GM12873 (cell line): ENCODE measurements around the gene VWA8.

Experiments
- TF ChIP-seq, protein P1 (sequence below): IDR thresholded peaks from 2 replicates; pipeline ENCODE4 v1.5.1; 2012; ENCODE audit warnings: low read depth, mild to moderate bottlenecking, moderate library complexity, low read length, control low read depth; ENCODE audit not compliant: insufficient read depth; ENCODE audit errors: missing control alignments

Gene VWA8

GRCh38 chr13:41577436-41577835, 383.5 kb downstream of the VWA8 start:
- TF ChIP-seq, protein P1, sequence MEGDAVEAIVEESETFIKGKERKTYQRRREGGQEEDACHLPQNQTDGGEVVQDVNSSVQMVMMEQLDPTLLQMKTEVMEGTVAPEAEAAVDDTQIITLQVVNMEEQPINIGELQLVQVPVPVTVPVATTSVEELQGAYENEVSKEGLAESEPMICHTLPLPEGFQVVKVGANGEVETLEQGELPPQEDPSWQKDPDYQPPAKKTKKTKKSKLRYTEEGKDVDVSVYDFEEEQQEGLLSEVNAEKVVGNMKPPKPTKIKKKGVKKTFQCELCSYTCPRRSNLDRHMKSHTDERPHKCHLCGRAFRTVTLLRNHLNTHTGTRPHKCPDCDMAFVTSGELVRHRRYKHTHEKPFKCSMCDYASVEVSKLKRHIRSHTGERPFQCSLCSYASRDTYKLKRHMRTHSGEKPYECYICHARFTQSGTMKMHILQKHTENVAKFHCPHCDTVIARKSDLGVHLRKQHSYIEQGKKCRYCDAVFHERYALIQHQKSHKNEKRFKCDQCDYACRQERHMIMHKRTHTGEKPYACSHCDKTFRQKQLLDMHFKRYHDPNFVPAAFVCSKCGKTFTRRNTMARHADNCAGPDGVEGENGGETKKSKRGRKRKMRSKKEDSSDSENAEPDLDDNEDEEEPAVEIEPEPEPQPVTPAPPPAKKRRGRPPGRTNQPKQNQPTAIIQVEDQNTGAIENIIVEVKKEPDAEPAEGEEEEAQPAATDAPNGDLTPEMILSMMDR = no peak

DNA sequence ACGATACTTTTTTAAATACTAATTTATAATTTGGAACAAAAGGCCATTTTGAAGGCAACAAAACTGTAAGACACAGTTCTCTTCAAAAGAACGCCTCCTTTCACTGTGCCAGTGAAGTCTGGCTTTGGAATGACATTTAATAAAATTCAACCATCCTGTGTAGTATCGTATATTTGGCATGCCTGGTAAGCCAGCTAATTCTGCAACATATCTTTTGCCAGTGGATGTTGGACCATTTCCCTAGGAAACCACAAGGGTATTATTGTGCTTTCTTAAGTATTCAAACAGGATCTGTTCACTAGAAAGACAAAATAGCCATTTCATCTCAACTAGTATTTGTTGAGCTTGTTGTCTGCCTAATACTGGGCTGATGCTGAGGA, 391.9 kb downstream of the VWA8 start:
- TF ChIP-seq, protein P1 = no peak

GRCh38 chr13:41568143-41568971, 392.6 kb downstream of the VWA8 start:
- TF ChIP-seq, protein P1 = no peak

DNA sequence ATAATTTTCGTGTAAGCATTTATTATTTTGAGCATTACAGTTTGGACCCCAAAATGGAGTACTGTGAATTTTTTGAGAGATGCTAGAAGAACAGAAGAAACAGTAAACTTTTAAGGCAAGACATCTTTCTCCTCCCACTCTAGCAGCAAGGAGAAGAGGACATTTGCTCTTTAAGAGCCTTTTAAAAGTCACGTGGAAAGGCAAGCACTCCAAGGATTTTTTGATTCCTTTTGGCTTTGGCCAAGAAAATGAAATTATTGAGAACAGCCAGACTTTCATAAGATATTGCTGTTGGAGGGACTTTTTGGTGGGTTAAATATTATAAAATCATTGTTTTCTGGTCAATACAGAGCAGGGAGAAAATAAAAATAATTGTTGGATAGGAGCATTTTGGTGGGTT, 393.5 kb downstream of the VWA8 start:
- TF ChIP-seq, protein P1 = no peak

- TF ChIP-seq, protein P1 = no peak
These were observed 395.1 kb downstream of the VWA8 start for GRCh38 chr13:41565846-41566245.

GRCh38 chr13:41565216-41565615, 395.7 kb downstream of the VWA8 start:
- TF ChIP-seq, protein P1 = no peak

- TF ChIP-seq, protein P1 = no peak
These were observed 396.9 kb downstream of the VWA8 start for GRCh38 chr13:41563984-41564365.
